Measurements from ENCODE around the gene NBPF19.
"Not testable (repeated sequence)": the region's sequence is repeated elsewhere in the genome, so short reads cannot be mapped to it uniquely, and the experiment has no call there.

Gene NBPF19

GRCh38 chr1:149474745-149475144 is at the start of gene NBPF19:
Gene NBPF19, plus strand, starts transcription at chr1:149475045. Its CDS starts 888 bp downstream, at chr1:149475933.
- not testable (repeated sequence) for DNase-seq (ENCODE audit: low read depth)

DNA sequence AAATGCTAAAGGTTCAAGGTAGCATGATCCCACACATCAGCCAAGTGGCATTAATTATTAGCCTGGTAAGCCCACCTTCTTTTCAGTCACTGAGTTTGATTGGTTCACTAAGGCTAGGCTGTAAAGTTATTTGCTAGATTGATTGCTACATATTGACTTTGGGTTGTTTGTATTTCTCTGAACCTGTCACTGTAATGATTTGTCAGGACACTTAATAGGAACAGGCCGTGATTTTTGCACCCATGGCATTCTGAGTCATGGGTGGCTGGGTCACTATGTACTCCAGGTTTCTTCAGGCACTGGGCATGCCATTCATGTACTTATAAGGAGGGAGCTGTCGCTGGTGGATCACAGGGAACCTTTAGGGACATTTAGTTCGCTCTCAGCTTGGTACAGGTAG is 46.5 kb upstream of the NBPF19 start:
- DNase-seq (ENCODE audit: low read depth) = not testable (repeated sequence)

DNA sequence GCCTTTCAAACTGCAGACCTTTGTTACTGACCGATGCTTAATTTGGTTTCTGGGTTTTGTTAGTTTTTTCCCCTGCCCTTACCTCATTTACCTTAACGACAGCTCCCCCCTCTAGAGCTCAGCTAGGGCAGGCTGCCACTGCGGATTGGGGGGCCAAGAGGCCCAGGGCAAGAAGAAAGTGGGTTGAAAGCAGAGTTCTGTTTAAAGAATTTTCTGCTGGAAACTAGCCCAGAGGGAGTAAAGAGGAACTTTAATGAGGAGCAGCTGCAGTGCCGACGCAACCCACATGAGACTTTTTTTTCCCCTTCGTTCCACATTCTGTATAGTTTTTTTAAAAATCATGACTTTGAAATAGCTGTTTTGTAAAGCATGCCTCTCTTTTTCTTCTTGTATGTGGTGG is 29.4 kb upstream of the NBPF19 start:
- DNase-seq (ENCODE audit: low read depth) = not testable (repeated sequence)

GRCh38 chr1:149452196-149452595 is 22.6 kb upstream of the NBPF19 start:
- not testable (repeated sequence) for DNase-seq (ENCODE audit: low read depth)

DNA sequence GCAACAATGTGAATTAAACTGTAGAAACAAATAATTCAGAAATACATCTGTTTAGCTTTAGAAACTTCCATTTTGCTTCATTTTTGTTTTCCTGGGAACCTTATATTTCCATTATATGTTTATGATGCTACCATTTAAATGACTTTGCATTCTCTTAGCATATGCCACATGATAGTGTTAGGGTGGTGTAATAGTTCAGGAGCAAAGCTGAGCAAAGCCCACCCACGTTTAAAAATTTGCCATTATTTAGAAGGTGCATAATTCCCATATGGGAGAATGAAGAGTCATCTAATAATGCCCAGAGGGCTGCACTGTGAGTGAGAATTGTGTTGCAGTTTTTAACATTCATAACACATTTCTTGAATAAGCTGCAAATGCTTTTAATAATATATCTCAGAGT is 22.2 kb upstream of the NBPF19 start:
- DNase-seq (ENCODE audit: low read depth) = not testable (repeated sequence)

DNA sequence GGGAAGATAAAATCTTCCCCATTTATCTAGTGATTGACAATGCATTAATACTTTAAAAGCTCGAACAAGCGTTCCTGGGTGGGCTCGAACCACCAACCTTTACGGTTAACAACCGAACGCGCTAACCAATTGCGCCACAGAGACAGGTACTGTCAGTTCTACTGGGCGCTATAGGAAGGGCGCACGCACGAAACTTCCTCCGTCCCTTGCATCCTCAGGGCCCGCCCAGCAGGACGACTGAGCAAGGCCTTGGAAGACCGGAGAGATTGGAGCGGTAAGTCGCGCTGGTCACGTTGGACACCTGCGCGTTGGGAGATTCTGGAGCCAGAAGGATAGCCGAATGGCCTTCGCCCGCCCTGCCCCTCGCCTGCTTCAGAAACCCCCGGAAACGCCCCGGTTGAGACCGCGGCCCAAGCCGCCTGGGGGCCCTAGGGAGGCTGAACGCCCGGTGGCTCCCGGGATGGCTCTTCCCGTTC is 83.5 kb downstream of the NBPF19 start:
- DNase-seq (ENCODE audit: low read depth) = not testable (repeated sequence)

- not testable (repeated sequence) for DNase-seq (ENCODE audit: low read depth)
Observed at GRCh38 chr1:149561806-149562205, 87.0 kb downstream of the NBPF19 start.

DNA sequence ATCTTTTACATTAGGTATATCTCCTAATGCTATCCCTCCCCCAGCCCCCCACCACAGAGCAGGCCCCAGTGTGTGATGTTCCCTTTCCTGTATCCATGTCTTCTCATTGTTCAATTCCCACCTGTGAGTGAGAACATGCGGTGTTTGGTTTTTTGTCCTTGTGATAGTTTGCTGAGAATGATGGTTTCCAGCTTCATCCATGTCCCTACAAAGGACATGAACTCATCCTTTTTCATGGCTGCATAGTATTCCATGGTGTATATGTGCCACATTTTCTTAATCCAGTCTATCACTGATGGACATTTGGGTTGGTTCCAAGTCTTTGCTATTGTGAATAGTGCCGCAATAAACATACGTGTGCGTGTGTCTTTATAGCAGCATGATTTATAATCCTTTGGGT is 90.6 kb downstream of the NBPF19 start:
- not testable (repeated sequence) for DNase-seq (ENCODE audit: low read depth)

DNA sequence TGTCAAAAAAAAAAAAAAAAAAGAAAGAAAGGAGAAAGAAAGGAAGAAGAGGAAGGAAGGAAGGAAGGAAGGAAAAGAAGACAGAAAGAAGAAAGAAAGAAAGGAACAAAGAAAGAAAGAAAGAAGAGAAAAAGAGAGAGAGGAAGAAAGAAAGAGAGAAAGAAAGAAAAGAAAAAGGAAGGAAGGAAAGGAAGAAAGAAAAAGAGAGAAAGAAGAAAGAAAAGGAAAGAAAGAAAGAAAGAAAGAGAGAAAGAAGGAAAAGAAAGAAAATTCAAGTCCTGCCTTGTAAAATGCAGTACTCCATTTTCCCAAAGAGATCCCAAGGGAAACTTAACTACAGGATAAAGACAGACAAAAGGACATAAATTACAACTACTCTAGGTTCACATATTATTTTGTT is 97.9 kb downstream of the NBPF19 start:
- DNase-seq (ENCODE audit: low read depth) = not testable (repeated sequence)

- not testable (repeated sequence) for DNase-seq (ENCODE audit: low read depth)
Observed at GRCh38 chr1:149585592-149585991, 110.7 kb downstream of the NBPF19 start.
